Body of pancreas (tissue), 4 donors: ENCODE measurements around the gene SLC2A6.

Experiments
- POLR2A ChIP-seq, 3 donors: fragments of 450-650 bp; IDR thresholded peaks; one replicate each; pipeline ENCODE4 v1.6.1; 2016; ENCODE audit warnings: antibody characterized with exemption in 3 of 3, mild to moderate bottlenecking in 2 of 3
- TF ChIP-seq, protein P1 (sequence below), 7 experiments: fragments of 450-650 bp in 4 of 7; fragments of 200-600 bp in 3 of 7; sonication (generic) in 3 of 7; IDR thresholded peaks; one replicate each; pipeline ENCODE4 v1.5.1; 2016 to 2019; ENCODE audit warnings: antibody characterized with exemption in 7 of 7

DNA sequence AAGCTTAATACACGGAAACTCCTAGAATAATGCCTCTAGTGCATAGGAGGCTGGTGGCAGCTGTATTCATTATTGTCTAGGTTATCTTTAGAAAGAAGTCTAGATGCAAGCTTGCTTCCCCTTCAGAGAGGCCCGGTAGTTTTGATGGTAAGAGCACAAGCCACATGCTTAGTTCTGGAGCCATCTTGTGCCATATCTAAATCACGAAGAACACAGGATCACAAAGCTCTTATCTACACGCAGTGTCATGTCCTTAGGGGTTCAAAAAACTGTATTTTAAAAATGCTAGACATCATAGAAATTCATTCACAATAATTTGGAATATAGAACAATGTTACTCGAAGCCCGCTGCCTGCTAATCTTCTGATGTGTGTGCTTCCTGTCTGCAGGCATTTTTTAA is 12.9 kb downstream of the SLC2A6 start:
- TF ChIP-seq POLR2A (IDR thresholded peaks at IDR 0.05), result no peak
- TF ChIP-seq, protein P1, sequence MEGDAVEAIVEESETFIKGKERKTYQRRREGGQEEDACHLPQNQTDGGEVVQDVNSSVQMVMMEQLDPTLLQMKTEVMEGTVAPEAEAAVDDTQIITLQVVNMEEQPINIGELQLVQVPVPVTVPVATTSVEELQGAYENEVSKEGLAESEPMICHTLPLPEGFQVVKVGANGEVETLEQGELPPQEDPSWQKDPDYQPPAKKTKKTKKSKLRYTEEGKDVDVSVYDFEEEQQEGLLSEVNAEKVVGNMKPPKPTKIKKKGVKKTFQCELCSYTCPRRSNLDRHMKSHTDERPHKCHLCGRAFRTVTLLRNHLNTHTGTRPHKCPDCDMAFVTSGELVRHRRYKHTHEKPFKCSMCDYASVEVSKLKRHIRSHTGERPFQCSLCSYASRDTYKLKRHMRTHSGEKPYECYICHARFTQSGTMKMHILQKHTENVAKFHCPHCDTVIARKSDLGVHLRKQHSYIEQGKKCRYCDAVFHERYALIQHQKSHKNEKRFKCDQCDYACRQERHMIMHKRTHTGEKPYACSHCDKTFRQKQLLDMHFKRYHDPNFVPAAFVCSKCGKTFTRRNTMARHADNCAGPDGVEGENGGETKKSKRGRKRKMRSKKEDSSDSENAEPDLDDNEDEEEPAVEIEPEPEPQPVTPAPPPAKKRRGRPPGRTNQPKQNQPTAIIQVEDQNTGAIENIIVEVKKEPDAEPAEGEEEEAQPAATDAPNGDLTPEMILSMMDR (IDR thresholded peaks at IDR 0.05), result no peak
